Activated CD4-positive, alpha-beta T cell treated with anti-CD3 and anti-CD28 coated beads, Interleukin-10, Interleukin-2, amounts not matched to agents 100 ng/mL and 50 ng/mL, durations not matched to agents 16 hours and 8 hours (primary cell): Measurements from ENCODE around the gene WIPF2.

Experiments
- DNase-seq: peaks from one replicate; pipeline ENCODE4 v3.0.0-alpha.2; 2020

Gene WIPF2

DNA sequence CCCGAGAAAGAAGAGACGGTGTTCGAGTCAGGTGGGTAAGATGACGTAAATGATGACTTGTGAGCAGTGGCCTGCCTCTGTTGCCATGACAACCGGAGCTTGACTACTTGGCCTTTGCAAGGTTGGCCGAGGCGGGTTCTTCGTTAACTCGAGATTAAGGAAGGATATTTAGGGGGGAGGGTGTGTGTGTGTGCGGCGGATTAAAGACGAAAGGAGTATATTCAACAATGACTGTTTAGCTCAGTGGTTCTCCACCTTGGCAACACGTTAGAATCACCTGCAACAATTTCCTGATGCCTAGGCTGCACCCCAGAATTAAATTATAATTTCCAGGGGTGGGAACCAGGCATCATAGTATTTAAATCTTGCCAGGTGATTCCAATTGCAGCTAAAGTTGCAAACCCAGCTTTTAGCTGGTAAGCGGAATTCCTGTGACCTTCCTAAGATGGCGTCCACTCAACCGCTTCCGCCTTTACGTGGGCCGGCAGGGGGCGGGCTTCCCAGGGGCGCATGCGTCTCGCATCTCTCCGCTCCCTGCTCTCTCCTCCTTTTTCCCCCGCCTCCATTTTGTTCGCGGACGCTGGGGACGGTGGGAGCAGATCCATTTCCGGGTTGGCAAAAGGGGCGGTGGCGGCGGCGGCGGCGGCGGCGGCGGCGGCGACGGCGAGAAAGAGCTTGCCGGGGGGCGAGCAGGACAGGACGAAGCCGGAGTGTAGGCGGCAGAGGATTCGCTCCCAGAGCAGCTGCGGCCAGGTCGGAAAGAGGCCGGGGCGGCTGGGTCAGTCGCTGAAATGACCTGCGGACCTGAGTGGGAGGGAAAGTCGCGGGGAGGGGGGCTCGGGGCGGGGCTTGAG lies at the start of gene WIPF2:
TSS of gene WIPF2 (plus strand) at position 565 of the 854 bp plus-strand sequence. CDS start 37,156 bp downstream, outside the sequence.
- DNase-seq: peak; percentile 98

GRCh38 chr17:40170325-40170724 lies 48.8 kb upstream of the WIPF2 start:
- no peak for DNase-seq

DNA sequence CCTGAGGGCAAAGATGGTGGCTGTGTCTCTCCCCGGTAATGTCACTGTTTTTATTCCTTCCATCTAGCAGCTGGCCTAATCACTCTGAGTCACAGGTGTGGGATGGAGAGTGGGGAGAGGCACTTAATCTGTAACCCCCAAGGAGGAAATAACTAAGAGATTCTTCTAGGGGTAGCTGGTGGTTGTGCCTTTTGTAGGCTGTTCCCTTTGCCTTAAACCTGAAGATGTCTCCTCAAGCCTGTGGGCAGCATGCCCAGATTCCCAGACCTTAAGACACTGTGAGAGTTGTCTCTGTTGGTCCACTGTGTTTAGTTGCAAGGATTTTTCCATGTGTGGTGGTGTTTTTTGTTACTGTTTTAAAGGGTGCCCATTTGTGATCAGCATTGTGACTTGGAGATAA lies 47.4 kb upstream of the WIPF2 start:
- no peak for DNase-seq

- no peak for DNase-seq
These were observed 45.9 kb upstream of the WIPF2 start for GRCh38 chr17:40173091-40173777.

- no peak for DNase-seq
These were observed 45.3 kb upstream of the WIPF2 start for GRCh38 chr17:40173778-40174135.

- DNase-seq: no peak
These were observed 44.6 kb upstream of the WIPF2 start for GRCh38 chr17:40174514-40174913.

GRCh38 chr17:40175928-40176753 lies 43.0 kb upstream of the WIPF2 start:
- no peak for DNase-seq

GRCh38 chr17:40176754-40177110 lies 42.4 kb upstream of the WIPF2 start:
- DNase-seq: no peak

- peak; percentile 84 for DNase-seq
These were observed 41.7 kb upstream of the WIPF2 start, which contains the start of gene RAPGEFL1 for GRCh38 chr17:40177275-40177874. Gene RAPGEFL1 (plus strand): TSS chr17:40177470. CDS start chr17:40177862, 392 bp downstream.

DNA sequence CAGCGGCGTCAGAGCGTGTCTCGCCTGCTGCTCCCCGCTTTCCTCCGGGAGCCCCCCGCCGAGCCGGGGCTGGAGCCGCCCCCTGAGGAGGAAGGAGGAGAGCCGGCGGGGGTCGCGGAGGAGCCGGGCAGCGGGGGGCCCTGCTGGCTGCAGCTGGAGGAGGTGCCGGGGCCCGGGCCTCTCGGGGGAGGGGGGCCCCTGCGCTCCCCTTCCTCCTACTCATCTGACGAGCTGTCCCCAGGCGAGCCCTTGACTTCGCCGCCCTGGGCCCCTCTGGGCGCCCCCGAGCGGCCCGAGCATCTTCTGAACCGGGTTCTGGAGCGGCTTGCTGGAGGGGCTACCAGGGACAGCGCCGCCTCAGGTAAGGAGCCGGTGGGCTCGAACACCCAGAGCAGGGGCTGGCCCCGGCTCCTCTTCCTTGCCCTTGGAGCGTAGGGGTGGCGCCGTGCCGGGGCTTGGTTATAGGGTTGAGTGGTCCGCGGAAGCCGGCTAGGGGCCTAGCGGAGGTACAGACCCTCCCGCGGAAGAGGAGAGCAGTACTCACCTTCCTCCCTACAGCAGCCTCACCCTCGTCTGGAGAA lies 41.0 kb upstream of the WIPF2 start:
- DNase-seq: no peak

DNA sequence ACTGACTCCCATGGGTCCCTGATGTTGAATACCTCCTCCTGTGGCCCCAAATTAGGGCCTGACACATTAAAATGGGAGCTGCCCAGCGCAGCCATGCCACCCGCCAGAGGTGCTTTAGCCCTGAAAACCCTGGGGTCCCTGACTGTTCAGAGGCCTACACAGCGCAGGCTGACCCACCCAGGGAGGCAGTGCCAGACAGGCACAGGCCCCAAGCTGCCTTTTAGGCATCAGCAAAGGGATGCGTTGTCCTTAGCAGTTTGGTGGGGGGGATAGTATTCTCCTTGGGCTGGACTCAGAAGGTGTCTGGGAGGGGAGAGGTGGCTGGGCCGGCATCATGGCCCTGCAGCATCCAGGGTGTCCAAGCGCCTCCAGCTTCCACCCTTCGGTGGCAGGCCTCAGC lies 40.4 kb upstream of the WIPF2 start:
- no peak for DNase-seq

GRCh38 chr17:40179923-40180659 lies 39.0 kb upstream of the WIPF2 start:
- no peak for DNase-seq

DNA sequence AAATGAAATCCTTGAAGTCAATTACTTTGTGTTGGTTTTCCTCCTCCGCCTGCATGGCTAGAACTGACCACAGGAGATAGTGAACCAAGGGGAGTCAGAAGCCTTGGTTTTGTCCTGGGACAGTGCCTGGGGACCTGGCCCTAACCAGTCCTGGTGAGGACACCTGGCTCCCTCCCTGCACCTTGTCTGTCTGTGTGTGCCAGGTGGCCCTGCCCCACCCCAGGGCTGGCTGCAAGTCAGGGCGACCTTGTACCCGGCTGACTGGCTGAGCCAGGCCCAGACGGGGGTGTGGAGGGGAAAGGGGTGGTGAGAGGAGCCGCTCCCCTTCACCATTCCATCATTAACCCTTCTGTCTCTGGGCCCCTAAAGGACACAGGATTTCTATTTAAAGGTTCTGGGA lies 38.4 kb upstream of the WIPF2 start:
- DNase-seq: no peak

GRCh38 chr17:40181205-40181604 lies 37.9 kb upstream of the WIPF2 start:
- no peak for DNase-seq

DNA sequence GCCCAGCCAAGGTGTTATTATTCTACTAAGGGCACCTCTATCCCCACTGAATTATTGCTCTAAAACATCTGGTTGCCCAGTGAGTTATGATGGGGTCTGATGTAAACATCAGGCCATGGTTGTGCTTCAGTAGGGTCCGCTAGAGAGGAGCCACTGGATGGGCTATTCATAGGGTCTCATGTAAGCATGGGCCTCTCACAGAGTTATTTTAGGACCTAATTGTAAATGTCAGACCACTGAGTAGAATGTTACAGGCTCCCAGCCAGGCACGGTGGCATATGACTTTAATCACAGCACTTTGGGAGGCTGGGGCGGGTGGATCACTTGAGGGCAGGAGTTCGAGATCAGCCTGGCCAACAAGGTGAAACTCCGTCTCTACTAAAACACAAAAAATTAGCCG lies 36.5 kb upstream of the WIPF2 start:
- DNase-seq: no peak

- DNase-seq: no peak
These were observed 31.9 kb upstream of the WIPF2 start for GRCh38 chr17:40187238-40187637.

GRCh38 chr17:40188694-40189093 lies 30.4 kb upstream of the WIPF2 start:
- no peak for DNase-seq

DNA sequence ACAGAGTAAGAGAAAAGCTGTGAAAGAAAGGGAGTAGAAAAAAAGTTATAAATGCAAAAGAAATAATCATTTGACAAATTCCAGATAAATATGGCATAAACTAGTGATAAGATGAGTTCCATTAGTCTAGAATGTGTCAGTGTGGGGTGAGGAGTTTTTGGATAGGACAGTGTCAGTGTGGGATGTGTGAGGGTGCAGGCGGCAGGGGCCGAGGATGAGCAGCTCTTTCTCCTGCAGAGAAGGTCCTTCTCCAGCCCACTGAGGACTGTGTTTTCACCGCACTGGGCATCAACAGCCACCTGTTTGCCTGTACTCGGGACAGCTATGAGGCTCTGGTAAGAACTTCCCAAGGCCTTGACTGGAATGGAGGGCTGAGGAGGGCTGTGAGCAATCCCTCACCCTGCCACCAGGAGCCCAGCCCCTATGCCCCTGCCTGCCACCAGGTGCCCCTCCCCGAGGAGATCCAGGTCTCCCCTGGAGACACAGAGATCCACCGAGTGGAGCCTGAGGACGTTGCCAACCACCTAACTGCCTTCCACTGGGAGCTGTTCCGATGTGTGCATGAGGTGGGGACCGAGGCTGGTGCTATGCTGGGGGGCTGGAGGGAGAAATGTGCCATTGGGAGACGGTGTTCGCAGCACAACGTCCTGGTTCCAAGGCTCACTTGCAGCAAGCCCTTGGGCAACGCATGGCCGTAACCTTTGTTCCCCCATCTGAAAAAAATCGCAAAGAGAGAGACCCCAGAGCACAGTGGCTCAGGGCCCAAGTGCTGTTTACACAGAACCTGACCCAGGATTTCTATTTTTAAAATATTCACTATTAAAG lies 28.7 kb upstream of the WIPF2 start:
- no peak for DNase-seq

GRCh38 chr17:40191237-40192208 lies 27.6 kb upstream of the WIPF2 start:
- DNase-seq: peak; percentile 73

DNA sequence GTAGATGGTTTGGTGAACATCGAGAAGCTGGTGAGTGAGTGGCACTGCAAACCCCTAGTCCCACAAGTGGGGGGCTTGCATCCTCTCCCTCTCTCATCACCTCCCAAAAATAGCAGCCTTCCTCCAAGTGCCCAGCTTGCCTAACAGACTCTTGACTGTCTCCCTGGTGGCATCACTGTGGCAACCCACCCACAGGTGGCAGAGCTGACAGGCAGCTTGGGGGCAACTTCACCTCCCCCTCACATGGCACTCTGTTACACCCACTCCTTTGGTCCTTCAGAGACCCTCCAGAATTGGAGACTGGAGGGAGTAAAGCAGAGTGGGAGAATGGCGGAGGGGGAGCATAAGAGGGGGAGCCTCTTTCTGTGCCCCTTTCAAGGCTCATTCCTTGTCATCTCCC lies 26.1 kb upstream of the WIPF2 start:
- DNase-seq: no peak
